ENCODE results near the gene PPP2R1A. TPM values are rescaled to one million over a fixed set of nuclear protein-coding genes. Genes with fewer than 3 reads are reported as not detected.

The PPP2R1A gene
- total RNA-seq, 2 donors from 2014 or later = 284 to 322 TPM

DNA sequence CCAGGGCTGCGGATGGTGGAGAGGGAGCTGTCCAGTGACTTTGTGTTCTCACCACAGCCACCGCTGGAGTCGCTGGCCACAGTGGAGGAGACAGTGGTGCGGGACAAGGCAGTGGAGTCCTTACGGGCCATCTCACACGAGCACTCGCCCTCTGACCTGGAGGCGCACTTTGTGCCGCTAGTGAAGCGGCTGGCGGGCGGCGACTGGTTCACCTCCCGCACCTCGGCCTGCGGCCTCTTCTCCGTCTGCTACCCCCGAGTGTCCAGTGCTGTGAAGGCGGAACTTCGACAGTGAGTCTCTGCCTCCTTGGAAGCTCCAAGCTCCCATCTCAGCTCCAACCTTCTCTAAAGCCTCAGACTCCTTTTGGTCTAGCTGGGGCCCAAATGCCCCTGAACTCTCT is 21.4 kb downstream of the PPP2R1A start:
- no peaks in the 10 kb centered on the region for H3K27me3 ChIP-seq
- H3K4me1 ChIP-seq = no peaks in the 10 kb centered on the region
- TF ChIP-seq CTCF (IDR thresholded peaks at IDR 0.05) = no peak
- no peaks in the 10 kb centered on the region for H3K9me3 ChIP-seq
- no peak overlapping the region for H3K27ac ChIP-seq
- no peak overlapping the region for H3K4me3 ChIP-seq
- peaks cover 92% of the 10 kb centered on the region for H3K36me3 ChIP-seq
- no peak for DNase-seq (ENCODE audit: low spot score)

GRCh38 chr19:52211926-52212571 is 22.2 kb downstream of the PPP2R1A start:
- no peaks in the 10 kb centered on the region for H3K27me3 ChIP-seq
- H3K27ac ChIP-seq = no peak overlapping the region
- no peak overlapping the region for H3K4me3 ChIP-seq
- no peaks in the 10 kb centered on the region for H3K9me3 ChIP-seq
- DNase-seq (ENCODE audit: low spot score) = no peak
- TF ChIP-seq CTCF (IDR thresholded peaks at IDR 0.05) = no peak
- H3K36me3 ChIP-seq = peaks cover 92% of the 10 kb centered on the region
- no peaks in the 10 kb centered on the region for H3K4me1 ChIP-seq

DNA sequence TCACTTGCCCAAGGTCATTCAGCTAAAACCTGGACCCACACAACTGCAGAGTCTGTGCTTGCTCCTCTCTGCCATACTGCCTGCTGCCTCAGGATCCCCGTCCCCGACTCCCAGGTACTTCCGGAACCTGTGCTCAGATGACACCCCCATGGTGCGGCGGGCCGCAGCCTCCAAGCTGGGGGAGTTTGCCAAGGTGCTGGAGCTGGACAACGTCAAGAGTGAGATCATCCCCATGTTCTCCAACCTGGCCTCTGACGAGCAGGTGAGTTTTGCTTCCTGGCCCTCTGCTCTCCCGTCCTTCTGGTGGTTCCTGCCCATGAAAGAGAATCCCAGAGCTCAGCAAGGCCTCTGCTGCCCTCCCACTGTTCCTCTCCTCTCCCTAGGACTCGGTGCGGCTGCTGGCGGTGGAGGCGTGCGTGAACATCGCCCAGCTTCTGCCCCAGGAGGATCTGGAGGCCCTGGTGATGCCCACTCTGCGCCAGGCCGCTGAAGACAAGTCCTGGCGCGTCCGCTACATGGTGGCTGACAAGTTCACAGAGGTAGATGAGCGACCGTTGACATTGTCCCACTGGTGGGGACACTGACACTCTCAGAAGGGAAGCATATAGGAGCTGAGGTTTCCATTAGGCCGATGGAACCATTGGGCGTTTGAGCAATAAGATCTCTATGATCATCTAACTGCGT is 22.9 kb downstream of the PPP2R1A start:
- Histone ChIP-seq H3K4me3 (no peak overlapping the region), H3K9me3 (no peaks in the 10 kb centered on the region), H3K4me1 (no peaks in the 10 kb centered on the region), H3K27me3 (no peaks in the 10 kb centered on the region), H3K36me3 (peaks cover 92% of the 10 kb centered on the region), H3K27ac (no peak overlapping the region)
- no peak for TF ChIP-seq CTCF (IDR thresholded peaks at IDR 0.05)
- no peak for DNase-seq (ENCODE audit: low spot score)

- Histone ChIP-seq H3K9me3 (no peaks in the 10 kb centered on the region), H3K27ac (no peak overlapping the region), H3K4me3 (no peak overlapping the region), H3K36me3 (peaks cover 93% of the 10 kb centered on the region), H3K27me3 (no peaks in the 10 kb centered on the region), H3K4me1 (no peaks in the 10 kb centered on the region)
- TF ChIP-seq CTCF (IDR thresholded peaks at IDR 0.05) = no peak
- no peak for DNase-seq (ENCODE audit: low spot score)
Observed at GRCh38 chr19:52214241-52214640, 24.4 kb downstream of the PPP2R1A start.

- no peak for TF ChIP-seq CTCF (IDR thresholded peaks at IDR 0.05)
- Histone ChIP-seq H3K4me3 (no peak overlapping the region), H3K4me1 (no peaks in the 10 kb centered on the region), H3K27me3 (no peaks in the 10 kb centered on the region), H3K36me3 (peaks cover 100% of the 10 kb centered on the region), H3K27ac (no peak overlapping the region), H3K9me3 (no peaks in the 10 kb centered on the region)
- DNase-seq (ENCODE audit: low spot score) = no peak
Observed at GRCh38 chr19:52216401-52216800, 26.5 kb downstream of the PPP2R1A start.
